GM18505 (cell line): ENCODE measurements around the gene FOXK1.
"Not testable (repeated sequence)": the region's sequence is repeated elsewhere in the genome, so short reads cannot be mapped to it uniquely, and the experiment has no call there.

Source experiments
- ATAC-seq: cut with Tn5 transposase; IDR thresholded peaks from one replicate; pipeline ENCODE4 v1.9.1; 2021; ENCODE audit not compliant: unreplicated experiment
- POLR2A ChIP-seq: IDR thresholded peaks from 4 replicates; pipeline ENCODE4 v1.6.1; 2011; ENCODE audit warnings: borderline replicate concordance; ENCODE audit not compliant: insufficient read depth, insufficient read length; ENCODE audit errors: extremely low read depth

The FOXK1 gene

DNA sequence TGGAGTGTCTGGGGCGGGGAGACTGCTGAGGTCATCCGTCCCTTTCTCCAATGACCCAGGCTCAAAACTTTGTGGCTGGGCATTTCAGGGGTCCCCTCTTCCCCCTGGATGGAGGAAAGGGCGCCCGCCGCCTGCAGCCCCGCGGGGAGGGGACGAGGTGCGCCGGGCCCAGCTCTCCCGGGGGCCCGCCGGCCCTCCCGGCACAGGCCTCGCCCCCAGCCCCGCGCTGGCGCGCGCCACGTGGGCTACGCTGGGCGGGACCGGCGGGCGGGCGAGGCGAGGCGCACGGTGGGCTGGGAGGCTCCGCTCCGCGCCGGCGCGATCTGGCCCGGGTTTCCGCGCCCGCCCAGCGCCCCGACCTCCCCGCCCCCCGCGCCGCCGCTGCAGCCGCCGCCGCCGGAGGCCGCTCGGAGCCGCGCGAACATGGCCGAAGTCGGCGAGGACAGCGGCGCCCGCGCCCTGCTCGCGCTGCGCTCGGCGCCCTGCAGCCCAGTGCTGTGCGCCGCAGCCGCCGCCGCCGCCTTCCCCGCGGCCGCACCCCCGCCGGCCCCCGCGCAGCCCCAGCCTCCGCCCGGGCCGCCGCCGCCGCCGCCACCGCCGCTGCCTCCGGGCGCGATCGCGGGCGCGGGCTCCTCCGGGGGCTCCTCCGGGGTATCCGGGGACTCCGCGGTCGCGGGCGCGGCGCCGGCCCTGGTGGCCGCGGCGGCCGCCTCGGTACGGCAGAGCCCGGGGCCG is at the start of gene FOXK1:
TSS of gene FOXK1 (plus strand) at position 410 of the 735 bp plus-strand sequence. CDS start at position 424, 14 bp downstream.
- ATAC-seq: peak; percentile 72
- TF ChIP-seq POLR2A: peak; percentile 70

DNA sequence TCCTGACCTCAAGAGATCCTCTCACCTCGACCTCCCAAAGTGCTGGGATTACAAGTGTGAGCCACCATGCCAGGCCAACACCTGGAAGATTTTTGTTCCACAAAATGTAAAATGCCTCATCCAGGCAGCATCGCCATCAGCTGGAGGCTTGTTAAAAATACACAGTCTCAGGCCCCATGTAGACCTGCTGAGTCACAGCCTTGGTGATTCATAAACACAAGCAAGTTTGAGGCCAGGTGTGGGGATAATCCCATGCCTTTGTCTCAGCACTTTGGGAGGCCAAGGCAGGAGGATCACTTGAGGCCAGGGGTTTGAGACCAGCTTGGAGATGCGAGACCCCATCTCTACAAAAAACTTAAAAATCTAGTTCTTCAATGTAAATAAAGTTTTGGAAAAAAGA is 49.1 kb upstream of the FOXK1 start:
- TF ChIP-seq POLR2A: no peak
- no peak for ATAC-seq

DNA sequence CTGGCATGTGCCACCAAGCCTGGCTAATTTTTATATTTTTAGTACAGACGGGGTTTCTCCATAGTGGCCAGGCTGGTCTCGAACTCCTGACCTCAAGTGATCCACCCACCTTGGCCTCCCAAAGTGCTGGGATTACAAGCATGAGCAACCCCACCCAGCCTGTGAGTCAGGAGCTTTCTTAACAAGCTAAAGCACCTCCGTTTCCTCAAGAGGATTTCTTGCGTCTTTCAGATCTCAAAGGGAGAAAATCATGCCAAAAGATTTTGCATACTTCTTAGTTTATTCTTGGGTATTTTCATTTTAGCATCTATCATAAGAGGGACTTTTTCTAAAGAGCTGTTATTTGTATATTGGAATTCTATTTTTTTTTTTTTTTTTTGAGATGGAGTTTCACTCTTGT is 47.9 kb upstream of the FOXK1 start:
- ATAC-seq: no peak
- no peak for TF ChIP-seq POLR2A

- no peak for TF ChIP-seq POLR2A
- no peak for ATAC-seq
These were observed 43.1 kb upstream of the FOXK1 start for GRCh38 chr7:4638781-4639575.

DNA sequence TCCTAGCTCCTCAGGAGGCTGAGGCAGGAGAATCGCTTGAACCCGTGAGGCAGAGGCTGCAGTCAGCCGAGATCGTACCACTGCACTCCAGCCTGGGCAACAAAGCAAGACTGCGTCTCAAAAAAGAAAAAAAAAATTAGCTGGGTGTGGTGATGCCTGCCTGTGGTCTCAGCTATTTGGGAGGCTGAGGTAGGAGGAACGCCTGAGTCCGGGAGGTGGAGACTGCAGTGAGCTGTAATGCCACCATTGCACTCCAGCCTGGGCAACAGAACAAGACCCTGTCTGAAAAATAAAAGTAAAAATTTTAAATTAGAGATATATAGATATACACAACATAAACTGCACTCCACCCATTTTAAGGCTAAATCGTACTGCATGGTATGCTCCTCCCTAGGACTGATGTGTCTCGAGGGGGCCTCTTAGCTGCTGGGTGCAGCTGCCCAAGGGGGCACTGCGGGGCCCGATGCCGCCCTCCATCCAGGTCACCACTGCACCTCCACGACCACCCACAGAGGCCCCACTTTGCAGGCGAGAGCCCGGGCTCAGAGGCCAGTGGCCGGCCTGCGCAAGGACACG is 40.9 kb upstream of the FOXK1 start:
- ATAC-seq: no peak
- no peak for TF ChIP-seq POLR2A

GRCh38 chr7:4641667-4642467 is 40.2 kb upstream of the FOXK1 start:
- TF ChIP-seq POLR2A: peak; percentile 95
- ATAC-seq: peak; percentile 81

DNA sequence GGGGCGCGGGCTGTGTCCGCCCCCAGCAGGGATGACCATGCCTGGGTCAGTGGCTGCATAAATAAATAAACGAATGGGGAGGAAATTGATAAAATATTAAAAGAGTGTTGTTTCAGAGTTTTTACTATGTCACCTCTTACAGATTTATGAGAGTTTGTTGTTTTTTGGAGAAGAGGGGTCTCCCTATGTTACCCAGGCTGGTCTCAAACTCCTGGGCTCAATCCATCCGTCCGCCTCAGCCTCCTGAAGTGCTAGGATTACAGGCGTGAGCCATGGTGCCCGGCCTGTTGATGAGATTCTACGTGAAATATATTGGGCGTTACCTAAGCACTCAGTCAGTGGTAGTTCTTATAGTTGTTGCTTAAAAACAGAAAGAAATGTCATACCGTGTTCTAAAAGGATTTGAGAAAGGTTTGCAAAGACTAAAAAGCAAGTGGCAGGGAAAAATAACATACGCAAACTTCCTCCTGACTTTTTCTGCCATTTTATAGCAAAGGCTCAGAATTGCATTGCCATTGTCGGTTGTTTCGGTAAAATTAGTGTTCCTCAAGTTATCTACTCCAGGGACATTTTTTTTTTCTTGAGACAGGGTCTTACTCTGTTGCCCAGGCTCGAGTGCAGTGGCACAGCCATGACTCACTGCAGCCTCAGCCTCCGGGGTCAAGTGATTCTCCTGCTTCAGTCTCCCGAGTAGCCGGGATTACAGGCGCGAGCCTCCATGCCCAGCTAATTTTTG is 39.5 kb upstream of the FOXK1 start:
- TF ChIP-seq POLR2A: no peak
- no peak for ATAC-seq

- ATAC-seq: not testable (repeated sequence)
These were observed 39.0 kb upstream of the FOXK1 start for GRCh38 chr7:4643204-4643471.

- TF ChIP-seq POLR2A: no peak
- no peak for ATAC-seq
These were observed 36.8 kb upstream of the FOXK1 start for GRCh38 chr7:4645246-4645645.

GRCh38 chr7:4648111-4648510 is 34.0 kb upstream of the FOXK1 start:
- no peak for ATAC-seq
- no peak for TF ChIP-seq POLR2A

- no peak for TF ChIP-seq POLR2A
- ATAC-seq: no peak
These were observed 31.6 kb upstream of the FOXK1 start for GRCh38 chr7:4650433-4651047.

DNA sequence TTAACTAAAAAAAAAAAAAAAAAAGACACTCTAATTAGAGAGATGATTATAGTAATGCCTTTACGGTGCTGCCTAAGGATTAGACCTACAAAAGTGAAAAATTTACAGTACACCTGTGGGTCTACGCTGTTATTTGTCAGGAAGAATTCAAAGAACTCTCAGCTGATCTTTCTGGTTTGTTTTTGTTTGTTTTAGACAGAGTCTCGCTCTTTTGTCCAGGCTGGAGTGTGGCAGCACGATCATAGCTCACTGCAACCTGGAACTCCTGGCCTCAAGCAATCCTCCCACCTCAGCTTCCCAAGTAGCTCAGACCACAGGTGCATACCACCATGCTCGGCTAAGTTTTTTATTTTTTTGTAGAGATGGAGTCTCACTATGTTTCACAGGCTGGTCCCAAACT is 28.3 kb upstream of the FOXK1 start:
- no peak for ATAC-seq
- no peak for TF ChIP-seq POLR2A
